NCI-H2196 (cell line): ENCODE measurements around the gene VSTM5.
"Not testable (repeated sequence)": the region's sequence is repeated elsewhere in the genome, so short reads cannot be mapped to it uniquely, and the experiment has no call there.

Experiments used
- DNase-seq: peaks from one replicate; lab custom pipeline; 2025; ENCODE audit not compliant: unreplicated experiment; lab: John Stamatoyannopoulos, UW

The VSTM5 gene

DNA sequence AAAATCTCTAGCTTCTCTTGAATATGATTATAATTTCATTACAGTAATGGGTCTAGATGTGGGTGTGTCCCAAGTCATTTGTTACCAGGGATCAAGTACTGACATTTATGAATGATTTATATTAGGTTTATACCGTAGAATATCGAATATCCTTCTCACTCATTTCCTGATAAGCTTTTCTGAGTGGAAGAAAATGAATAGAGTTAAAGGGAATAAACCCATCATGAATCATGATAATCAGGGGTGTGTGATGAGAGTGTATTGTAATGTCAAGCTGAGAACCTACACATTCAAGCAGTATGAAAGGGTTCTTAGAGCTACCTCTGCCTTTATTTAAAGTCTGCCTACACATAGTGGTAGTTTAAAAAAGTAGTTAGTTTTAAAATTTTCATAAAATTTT, 49.1 kb downstream of the VSTM5 start:
- no peak for DNase-seq

- DNase-seq, result no peak
These were observed 53.8 kb downstream of the VSTM5 start for GRCh38 chr11:93796441-93797231.

- no peak for DNase-seq
These were observed 58.9 kb downstream of the VSTM5 start for GRCh38 chr11:93791493-93791892.

DNA sequence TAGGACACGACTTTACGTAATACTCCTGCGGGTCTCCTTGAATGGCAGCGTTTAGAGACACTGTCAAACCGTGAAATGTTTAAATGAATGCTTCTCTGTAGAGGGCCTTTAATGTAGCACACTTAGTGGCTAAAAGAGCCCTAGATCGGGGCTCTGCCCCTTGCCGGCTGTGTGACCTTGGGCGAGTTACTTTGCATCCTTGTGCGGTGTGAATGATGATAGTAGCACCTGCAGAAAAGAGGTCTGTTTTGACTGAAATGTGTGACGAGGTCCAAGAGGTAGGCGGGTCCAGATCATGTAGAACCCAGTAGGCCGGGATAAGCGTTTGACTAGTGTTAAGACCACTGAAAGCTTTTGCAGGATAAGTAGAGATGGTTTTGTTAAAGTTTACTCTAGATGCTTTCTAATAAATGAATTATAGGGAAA, 65.5 kb downstream of the VSTM5 start:
- no peak for DNase-seq

DNA sequence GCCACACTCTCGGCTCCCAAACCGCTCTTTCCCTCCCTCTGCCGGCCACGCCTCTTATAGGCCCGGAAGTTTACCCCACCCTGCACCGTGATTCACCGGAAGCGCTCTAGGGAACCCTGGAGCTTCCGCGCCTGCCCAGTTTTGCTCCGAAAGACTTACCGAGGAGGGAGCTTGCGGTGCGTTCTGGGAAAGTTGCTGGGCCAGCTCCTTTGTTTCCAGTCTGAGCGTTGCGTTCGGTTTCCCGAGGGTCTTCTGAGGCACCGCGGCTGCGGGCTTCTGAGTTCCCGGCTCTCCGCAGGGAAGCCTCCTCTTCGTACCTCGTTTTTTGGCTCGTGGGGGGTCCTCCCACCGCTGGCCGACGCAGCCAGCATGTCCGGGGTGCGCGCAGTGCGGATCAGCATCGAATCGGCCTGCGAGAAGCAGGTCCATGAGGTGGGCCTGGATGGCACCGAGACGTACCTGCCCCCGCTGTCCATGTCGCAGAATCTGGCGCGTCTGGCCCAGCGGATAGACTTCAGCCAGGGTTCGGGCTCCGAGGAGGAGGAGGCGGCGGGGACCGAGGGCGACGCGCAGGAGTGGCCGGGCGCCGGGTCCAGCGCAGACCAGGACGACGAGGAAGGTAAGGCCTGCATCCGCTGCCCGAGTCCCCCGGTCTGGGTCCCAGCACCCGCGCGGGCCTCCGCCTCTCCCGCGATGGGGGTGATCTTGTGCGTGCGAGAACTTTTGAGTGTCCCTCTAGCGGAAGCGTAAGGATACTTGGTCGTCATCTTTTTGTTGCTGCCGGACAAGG, 66.1 kb downstream of the VSTM5 start, which contains the start of gene MED17:
MED17 (plus strand) TSS at position 138 of the 790 bp plus-strand sequence; CDS start at position 370, 232 bp downstream.
- peak; percentile 95 for DNase-seq

DNA sequence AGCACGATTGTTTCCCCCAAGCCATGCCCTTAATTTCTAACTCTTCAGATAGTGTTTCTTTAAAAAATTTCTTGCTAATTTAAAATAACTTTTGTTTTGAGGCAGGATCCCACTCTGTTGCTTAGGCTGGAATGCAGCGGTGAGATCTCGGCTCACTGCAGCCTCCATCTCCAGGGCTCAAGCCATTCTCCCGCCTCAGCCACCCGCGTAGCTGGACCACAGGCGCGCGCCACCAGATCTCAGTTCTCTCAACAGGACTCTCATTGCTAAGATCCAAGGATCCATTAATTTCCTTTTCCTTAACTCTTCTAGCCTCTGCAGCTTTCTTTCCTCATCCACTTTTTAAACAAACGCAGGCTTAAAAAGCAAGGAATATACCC, 66.7 kb downstream of the VSTM5 start:
- no peak for DNase-seq

DNA sequence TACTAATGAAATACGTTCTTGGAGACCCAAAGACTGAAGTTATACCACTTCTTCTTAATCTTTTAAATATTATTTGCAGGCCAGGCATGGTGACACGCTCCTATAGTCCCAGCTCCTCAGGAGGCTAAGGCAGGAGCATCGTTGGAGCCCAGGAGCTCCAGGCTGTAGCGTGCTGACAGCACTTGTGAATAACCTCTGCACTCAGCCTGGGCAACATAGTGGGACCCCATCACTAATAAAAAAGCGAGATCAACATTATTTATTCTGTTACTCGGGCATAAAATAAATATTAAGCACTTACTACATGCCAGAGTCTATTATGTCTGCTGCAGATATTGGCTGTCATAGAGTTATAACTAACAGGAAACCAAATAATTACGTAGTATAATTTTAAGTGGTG, 67.1 kb downstream of the VSTM5 start:
- DNase-seq, result no peak

DNA sequence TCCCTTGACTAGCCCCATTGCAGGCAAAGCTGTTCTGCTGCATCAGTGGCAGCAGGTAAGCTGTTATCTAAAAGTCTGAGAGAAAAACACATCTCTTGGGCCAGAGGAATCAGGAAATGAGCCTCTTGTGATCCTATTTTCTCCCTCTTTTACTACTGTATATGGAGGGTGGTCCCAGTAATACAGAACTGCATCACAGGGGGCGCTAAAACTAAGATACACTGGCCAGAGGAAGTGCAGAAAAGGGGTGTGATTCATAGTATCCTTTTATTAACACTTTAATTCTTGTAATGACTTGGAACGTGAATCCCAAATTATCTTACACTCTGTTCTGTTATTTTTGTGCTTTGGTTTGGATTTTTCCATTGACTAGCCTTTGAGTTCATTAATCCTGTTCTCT, 75.1 kb downstream of the VSTM5 start:
- no peak for DNase-seq

DNA sequence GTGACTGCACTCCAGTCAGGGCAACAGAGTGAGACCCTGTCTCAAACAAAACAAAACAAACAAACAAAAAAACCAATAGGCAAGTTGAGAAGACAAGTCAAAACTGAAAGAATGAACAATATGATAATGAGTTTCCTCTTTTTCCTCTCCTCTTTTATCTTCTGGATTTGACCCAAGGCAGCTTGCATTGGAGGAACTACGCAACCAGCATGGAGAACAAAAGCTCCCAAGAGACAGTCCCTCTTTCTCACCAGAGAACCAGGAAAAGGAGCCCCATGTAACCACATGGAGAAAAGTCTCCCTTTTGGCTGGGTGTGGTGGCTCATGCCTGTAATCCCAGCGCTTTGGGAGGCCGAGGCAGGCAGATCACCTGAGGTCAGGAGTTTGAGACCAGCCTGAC, 75.9 kb downstream of the VSTM5 start:
- DNase-seq, result not testable (repeated sequence)

DNA sequence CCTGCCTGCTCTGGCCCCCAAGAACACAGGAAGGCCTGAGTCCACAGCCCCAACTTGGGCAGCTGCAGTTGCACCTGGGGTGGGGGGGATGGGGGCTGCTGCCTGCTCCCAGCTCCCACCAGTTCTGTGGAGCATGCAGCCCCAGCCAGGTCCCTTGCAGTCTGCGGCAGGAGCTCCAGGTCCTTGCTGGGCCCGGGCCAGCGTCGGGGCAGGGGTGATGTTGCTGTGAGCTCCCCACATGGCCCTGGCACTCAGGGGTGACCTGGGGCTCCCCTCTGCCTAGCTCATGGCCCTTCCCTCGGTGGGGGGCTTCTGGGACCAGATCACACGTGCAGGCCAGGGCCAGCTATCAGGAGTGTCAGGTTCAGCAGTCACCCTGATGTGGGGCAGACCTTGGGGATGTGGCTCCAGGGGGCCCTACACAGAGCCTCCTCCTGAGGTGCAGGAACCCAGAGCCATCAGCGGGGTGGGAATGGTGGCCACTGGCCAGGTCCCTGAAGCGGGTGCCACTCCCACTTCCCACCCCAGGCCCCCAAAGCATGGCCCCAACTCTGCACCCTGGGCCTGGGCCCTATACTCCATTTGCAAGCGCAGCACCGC, 76.7 kb downstream of the VSTM5 start:
- no peak for DNase-seq

GRCh38 chr11:93773045-93773477, 77.4 kb downstream of the VSTM5 start:
- DNase-seq, result no peak

GRCh38 chr11:93772123-93772522, 78.3 kb downstream of the VSTM5 start:
- no peak for DNase-seq

GRCh38 chr11:93770160-93770559, 80.3 kb downstream of the VSTM5 start:
- DNase-seq, result no peak
